DND-41 (cell line): ENCODE measurements around the gene OR2A7.
"Not testable (repeated sequence)": the region's sequence is repeated elsewhere in the genome, so short reads cannot be mapped to it uniquely, and the experiment has no call there.

ENCODE experiments used
- ATAC-seq: fragments of 200-7000 bp; cut with Tn5 transposase; 3 replicates; pipeline ENCODE4 v1.9.1; 2021; ENCODE audit warnings: low read depth; ENCODE audit not compliant: insufficient read depth
- DNase-seq: peaks from one replicate; pipeline ENCODE4 v3.0.0-alpha.2; 2020
- H2AFZ ChIP-seq: 2 replicates; pipeline ENCODE4 v1.6.0; 2012; ENCODE audit warnings: low read depth, low read length
- H3K27ac ChIP-seq: 2 replicates; pipeline ENCODE4 v1.5.1; 2012; ENCODE audit warnings: low read length, inconsistent platforms
- H3K27me3 ChIP-seq: fragments of 200-600 bp; sonication (generic); 2 replicates; pipeline ENCODE4 v1.6.0; 2012; ENCODE audit warnings: low read length, mild to moderate bottlenecking, inconsistent platforms; ENCODE audit not compliant: insufficient read depth, poor library complexity
- H3K36me3 ChIP-seq: 2 replicates; pipeline ENCODE4 v1.5.1; 2012; ENCODE audit warnings: low read length, inconsistent platforms; ENCODE audit not compliant: insufficient read depth
- H3K4me1 ChIP-seq: 2 replicates; pipeline ENCODE4 v1.5.1; 2012; ENCODE audit warnings: mild to moderate bottlenecking, low read length; ENCODE audit not compliant: insufficient read depth
- H3K4me2 ChIP-seq: 2 replicates; pipeline ENCODE4 v1.6.0; 2012; ENCODE audit warnings: mild to moderate bottlenecking, moderate library complexity, low read length, inconsistent platforms; ENCODE audit not compliant: insufficient read depth
- H3K4me3 ChIP-seq, 2 experiments: fragments of 200-600 bp in 1 of 2; shearing (Covaris generic) in 1 of 2; 2 replicates each; pipeline ENCODE4 v1.5.1; 2012 to 2016; ENCODE audit warnings: inconsistent platforms in 2 of 2, low read length in 2 of 2, mild to moderate bottlenecking in 2 of 2, low read depth in 1 of 2, moderate library complexity in 1 of 2
- H3K79me2 ChIP-seq: 2 replicates; pipeline ENCODE4 v1.6.0; 2012; ENCODE audit warnings: low read length, inconsistent platforms; ENCODE audit not compliant: insufficient read depth
- H3K9ac ChIP-seq: 2 replicates; pipeline ENCODE4 v1.6.0; 2012; ENCODE audit warnings: low read depth, mild to moderate bottlenecking, inconsistent platforms, low read length, moderate library complexity
- H3K9me3 ChIP-seq: 2 replicates; pipeline ENCODE4 v1.5.1; 2012; ENCODE audit warnings: low read length, moderate library complexity, mild to moderate bottlenecking, inconsistent platforms; ENCODE audit not compliant: insufficient read depth, severe bottlenecking
- H4K20me1 ChIP-seq: 2 replicates; pipeline ENCODE4 v1.6.0; 2012; ENCODE audit warnings: low read length; ENCODE audit not compliant: insufficient read depth

OR2A7 gene, protein sequence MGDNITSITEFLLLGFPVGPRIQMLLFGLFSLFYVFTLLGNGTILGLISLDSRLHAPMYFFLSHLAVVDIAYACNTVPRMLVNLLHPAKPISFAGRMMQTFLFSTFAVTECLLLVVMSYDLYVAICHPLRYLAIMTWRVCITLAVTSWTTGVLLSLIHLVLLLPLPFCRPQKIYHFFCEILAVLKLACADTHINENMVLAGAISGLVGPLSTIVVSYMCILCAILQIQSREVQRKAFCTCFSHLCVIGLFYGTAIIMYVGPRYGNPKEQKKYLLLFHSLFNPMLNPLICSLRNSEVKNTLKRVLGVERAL

DNA sequence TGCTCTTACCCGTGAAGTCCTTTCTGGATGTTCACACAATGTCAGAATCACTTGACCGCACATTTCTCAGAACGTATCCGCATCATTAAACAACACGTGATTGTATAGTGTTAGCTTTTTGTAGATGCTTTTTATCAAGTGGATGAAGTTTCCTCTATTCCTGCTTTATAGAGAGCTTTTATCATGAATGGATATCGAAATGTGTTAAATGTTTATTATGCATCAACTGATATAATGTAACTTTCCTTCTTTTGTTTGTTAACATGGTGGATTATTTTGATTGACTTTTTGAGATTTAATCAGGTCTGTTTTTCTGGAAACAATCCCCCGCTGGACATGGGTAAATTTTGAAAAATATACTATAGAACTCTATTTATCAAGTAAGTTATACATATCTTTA is at the start of gene OR2A7:
Gene OR2A7, minus strand, starts transcription at position 101 of the 400 bp plus-strand sequence. CDS start 5,164 bp downstream, outside the sequence.
- not testable (repeated sequence) for H3K4me1 ChIP-seq, H3K9ac ChIP-seq, H3K9me3 ChIP-seq, H3K4me2 ChIP-seq, DNase-seq, H3K36me3 ChIP-seq, H3K27ac ChIP-seq, H3K4me3 ChIP-seq, H3K27me3 ChIP-seq, H2AFZ ChIP-seq, H3K79me2 ChIP-seq, H4K20me1 ChIP-seq, ATAC-seq

DNA sequence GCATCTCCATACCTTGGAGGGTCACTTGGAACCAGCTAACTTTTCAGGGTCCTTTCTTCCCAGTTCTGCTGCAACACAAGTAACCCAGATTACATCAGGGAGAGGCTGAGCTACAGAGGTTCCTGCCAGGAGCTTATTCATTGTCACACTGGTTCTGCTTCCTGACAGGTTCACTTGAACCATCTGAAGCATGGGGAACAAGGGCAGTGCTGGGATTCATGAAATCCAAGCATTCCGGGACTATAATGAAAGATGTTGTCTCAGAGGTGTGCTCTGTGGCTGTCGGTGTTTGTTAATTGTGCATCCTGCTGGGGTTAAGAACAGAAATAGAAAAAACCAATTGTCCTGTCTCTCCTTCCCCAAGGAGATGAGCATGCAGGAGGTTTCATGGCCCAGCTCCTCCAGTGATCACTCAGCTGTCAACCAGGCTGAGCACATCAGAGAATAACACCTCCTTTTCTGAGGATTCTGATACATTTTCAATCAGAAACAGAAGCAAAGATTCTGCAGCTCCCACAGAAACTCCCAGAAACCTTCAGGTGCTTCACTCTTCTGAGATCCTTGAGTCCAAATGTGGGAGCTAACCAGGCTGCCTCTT is 47.4 kb upstream of the OR2A7 start, which contains the start of gene OR2A1:
Gene OR2A1, plus strand, starts transcription at position 548 of the 598 bp plus-strand sequence. CDS start 5,706 bp downstream, outside the sequence.
- not testable (repeated sequence) for H3K9me3 ChIP-seq, H3K79me2 ChIP-seq, H3K36me3 ChIP-seq, H3K27me3 ChIP-seq, H4K20me1 ChIP-seq, H3K27ac ChIP-seq, H3K4me2 ChIP-seq, H3K9ac ChIP-seq, DNase-seq, H3K4me3 ChIP-seq, H3K4me1 ChIP-seq, H2AFZ ChIP-seq, ATAC-seq

DNA sequence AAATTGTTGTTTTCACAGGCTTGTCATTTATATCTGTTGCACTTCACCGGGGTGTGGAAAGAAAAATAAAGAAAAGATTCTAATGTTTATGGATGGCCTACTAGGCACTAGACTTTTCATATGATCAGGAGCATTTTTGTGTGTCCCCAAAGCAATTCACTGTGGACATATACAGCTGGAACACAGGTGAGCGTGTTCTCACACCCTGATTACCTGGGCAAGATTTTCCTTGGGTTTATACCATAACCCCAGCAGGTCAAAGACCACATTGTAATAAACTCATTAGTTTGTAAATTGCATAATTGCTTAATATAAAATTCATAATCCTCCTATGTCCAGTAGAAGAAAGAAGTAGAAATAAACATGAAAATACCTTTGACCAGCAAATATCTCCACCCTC is 46.6 kb upstream of the OR2A7 start:
- not testable (repeated sequence) for ATAC-seq, H3K36me3 ChIP-seq, H3K4me1 ChIP-seq, H3K79me2 ChIP-seq, H3K27me3 ChIP-seq, DNase-seq, H2AFZ ChIP-seq, H3K4me2 ChIP-seq, H3K9ac ChIP-seq, H3K27ac ChIP-seq, H3K4me3 ChIP-seq, H3K9me3 ChIP-seq, H4K20me1 ChIP-seq

DNA sequence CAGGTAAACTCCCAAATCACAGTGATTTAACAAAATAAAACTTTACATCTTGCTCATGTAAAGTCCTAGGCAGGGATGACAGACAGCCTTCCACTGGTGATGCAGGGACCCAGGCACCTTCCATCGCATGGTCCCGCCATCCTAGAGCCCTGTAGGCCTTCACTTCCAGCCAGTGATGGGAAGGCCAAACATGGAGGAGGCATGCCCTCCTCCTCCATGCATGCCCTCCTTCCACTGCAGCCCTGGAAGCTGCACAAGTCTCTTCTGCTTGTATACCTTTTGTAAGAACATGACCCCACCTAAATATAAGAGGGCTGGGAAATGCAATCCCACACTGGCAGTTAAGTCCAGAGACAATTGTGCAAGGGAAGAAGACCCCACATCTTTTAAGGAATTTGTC is 45.1 kb upstream of the OR2A7 start:
- H3K4me3 ChIP-seq, ATAC-seq, H3K79me2 ChIP-seq, H3K9ac ChIP-seq, H3K4me2 ChIP-seq, H3K27ac ChIP-seq, DNase-seq, H3K27me3 ChIP-seq, H4K20me1 ChIP-seq, H3K36me3 ChIP-seq, H2AFZ ChIP-seq, H3K4me1 ChIP-seq, H3K9me3 ChIP-seq: not testable (repeated sequence)

DNA sequence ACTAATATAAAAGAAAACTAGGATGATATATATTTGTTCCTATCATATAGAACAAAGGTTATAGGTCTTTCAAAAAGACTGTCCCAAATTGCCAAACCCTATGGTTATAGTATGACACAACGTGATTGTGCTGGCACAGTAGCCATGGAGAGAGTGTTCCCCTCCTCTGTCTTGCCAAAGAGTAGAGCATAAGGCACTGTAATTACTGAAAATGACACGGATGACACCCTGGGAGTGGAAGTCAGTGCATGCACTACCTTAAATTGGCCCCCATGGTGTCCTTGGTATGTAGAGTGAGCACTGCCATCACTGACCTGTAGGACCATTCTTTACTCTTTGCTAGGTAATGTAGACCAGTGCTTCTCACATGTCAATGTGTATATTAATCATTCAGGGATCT is 40.6 kb upstream of the OR2A7 start:
- ATAC-seq, H3K4me2 ChIP-seq, H3K9me3 ChIP-seq, DNase-seq, H3K36me3 ChIP-seq, H3K9ac ChIP-seq, H2AFZ ChIP-seq, H3K27ac ChIP-seq, H4K20me1 ChIP-seq, H3K27me3 ChIP-seq, H3K4me1 ChIP-seq, H3K4me3 ChIP-seq, H3K79me2 ChIP-seq: not testable (repeated sequence)

DNA sequence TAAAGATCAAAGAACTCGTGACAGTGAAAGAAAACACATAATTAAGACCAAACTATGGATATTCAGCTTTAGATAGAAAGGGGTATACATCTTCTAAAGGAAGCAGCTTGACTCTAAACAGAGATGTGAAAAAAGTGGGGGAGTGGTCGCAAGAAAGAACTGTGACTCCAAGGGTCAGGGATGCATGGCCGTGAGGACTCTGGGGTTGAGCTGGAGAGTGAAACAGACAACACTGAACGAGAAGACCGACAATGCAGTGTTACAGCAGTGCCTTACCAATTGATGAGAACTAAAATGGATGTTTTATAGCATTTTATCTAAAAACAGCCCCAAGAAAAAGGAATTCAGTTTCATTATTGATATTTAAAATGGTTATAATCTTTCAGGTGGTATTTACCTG is 39.0 kb upstream of the OR2A7 start:
- not testable (repeated sequence) for H3K9me3 ChIP-seq, H3K9ac ChIP-seq, H3K4me1 ChIP-seq, H3K4me3 ChIP-seq, H3K27me3 ChIP-seq, H4K20me1 ChIP-seq, H3K79me2 ChIP-seq, ATAC-seq, H3K36me3 ChIP-seq, H2AFZ ChIP-seq, H3K4me2 ChIP-seq, H3K27ac ChIP-seq, DNase-seq

DNA sequence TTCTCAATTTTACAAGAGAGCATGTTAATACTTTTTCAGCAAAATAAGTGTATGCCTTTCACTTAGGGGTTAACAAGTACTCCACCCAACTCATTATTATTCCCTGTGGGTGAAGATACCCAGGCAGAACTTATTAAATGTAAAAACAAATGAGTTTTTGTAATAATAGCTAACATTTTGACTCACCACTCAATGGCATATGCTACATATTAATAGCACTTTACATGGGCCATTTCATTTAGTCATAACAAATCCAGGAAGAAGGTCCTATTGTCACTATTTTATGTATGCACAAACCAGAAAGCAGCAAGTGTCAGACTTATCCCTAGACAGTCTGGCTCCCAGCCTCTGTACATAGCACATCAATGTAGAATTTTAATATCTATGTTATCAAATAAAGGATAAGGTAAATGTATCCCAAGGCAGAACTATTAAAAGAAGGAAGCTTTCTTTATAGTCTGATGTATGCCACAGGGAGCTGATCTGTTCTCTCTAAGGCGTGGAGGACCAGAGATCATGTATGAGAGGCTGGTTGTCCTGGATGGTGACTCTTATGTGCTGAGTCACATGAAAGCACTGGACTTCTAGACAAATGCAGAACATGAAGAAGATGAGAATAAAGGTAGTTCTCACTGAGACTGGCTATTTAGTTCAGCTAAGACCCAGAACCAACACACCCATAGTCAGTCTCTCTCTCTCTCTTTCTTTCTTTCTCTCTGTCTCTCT is 38.1 kb upstream of the OR2A7 start:
- not testable (repeated sequence) for H3K36me3 ChIP-seq, H3K4me2 ChIP-seq, H3K4me3 ChIP-seq, ATAC-seq, H3K27ac ChIP-seq, H3K4me1 ChIP-seq, H4K20me1 ChIP-seq, H3K79me2 ChIP-seq, H3K27me3 ChIP-seq, H3K9ac ChIP-seq, H2AFZ ChIP-seq, H3K9me3 ChIP-seq, DNase-seq
